ENCODE data around the gene DNAJB13.

Gene DNAJB13

DNA sequence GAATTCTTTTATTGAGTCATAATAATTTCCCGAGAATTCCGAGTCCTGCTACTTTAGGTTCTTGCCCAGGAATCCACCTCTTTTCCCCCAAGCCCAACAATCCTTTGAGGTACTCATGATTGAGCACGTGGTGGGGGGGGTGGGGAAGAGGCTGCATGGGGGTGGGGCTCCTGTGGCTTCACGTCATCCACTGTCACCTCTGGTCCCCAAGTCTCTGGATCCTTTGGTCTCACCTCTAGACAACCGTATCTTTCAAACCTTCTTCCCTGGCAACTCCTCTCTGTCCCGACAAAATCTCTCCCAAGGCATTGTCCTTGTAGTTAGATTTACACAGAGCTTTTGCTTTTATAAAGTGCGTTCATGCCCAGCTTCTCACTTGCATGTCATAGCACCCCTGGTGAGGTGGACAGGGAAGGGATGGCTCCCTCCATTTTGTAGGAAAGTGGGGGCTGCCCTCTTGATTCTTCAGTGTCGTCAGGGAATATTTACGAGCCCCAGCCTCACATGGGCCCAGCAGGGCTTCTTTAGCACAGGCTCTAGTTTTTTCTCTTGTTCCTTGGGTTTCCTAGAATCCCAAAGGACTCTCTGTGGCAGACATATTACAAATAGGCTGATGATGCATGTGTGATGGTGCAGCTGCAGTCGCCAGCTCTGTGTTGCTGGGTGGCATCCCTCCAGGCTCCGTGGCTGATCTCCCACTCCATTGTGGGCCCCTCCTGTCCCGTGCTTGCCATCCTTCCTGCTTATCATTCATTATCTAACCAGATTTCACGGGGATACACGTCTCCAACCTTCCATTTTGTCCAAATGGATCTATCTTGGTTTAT is 49.7 kb downstream of the DNAJB13 start:
- DNase-seq = peak in 1 of 2 experiments; percentile 32

- no peak for DNase-seq
Measured at GRCh38 chr11:74001822-74002286, 51.0 kb downstream of the DNAJB13 start.

DNA sequence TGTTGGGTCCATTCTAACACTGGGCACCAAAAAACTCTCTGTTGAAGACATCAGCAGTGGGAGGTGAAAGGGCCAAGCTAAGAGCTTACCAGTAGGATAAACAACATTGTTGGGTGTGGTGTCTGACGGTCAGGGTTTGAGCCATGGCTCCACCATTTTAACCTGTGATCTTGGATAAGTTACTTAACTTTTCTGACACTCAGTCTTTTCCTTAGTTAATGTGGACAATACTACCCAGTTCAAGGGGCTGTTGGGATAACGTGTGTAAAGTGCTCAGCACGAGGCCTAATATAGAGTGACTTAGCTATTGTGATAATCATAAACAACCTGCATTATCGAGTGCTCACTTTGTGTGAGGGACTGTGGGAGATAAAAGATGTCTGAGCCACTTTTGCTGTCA is 52.0 kb downstream of the DNAJB13 start:
- no peak for DNase-seq

GRCh38 chr11:74004046-74004695 is 53.3 kb downstream of the DNAJB13 start:
- DNase-seq = no peak

- DNase-seq = peak; percentile 75 to 81
Measured at GRCh38 chr11:74004759-74005615, 54.2 kb downstream of the DNAJB13 start.

GRCh38 chr11:74005721-74006517 is 55.1 kb downstream of the DNAJB13 start:
- no peak for DNase-seq

- no peak for DNase-seq
Measured at GRCh38 chr11:74006743-74007304, 56.0 kb downstream of the DNAJB13 start.

- DNase-seq = no peak
Measured at GRCh38 chr11:74007691-74008372, 57.0 kb downstream of the DNAJB13 start.

- no peak for DNase-seq
Measured at GRCh38 chr11:74008373-74009229, 57.8 kb downstream of the DNAJB13 start, which contains the start of gene UCP3. Gene UCP3 (minus strand): TSS chr11:74009085. CDS start chr11:74007042, 2,043 bp downstream.

DNA sequence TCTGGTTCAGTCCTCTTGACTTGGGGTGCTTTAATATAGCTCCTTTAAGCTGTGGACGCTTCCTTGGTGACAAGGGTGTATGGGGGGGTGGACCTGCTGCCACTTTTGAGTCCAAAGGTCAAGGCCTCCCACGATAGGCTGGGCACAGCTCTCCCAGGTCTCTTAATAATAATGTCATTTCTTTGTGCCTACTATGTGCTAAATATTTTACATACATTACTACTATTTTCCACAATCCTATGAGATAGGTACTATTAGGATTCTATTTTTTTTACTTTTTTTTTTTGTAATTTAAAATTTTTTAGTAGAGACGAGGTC is 58.4 kb downstream of the DNAJB13 start:
- no peak for DNase-seq

DNA sequence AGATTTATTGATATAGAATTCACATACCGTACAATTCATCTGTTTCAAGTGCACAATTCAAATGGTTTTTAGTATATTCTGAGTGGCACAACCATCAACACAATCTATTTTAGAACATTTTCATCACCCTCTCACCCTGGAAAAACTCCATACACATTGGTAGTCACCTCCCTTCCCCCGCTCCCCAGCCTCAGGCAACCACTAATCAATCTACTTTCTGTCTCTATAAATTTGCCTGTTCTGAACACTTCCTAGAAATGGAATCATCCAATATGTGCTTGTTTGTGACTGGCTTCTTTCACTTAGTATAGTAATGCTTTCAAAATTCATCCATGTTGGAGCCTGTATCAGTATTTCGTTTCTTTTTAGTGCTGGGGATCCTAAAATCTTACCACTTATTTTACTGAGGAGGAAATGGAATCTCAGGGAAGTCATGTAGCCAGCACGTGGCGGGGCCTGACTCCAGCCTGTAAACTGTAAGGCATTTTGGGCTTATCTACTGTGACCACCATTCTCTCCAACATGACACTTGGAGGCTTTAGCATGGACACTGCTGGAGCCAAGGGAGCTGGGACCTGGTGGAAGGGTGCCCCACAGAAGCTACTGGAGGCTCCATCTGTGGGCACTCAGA is 59.0 kb downstream of the DNAJB13 start:
- DNase-seq = peak in 1 of 2 experiments; percentile 60

DNA sequence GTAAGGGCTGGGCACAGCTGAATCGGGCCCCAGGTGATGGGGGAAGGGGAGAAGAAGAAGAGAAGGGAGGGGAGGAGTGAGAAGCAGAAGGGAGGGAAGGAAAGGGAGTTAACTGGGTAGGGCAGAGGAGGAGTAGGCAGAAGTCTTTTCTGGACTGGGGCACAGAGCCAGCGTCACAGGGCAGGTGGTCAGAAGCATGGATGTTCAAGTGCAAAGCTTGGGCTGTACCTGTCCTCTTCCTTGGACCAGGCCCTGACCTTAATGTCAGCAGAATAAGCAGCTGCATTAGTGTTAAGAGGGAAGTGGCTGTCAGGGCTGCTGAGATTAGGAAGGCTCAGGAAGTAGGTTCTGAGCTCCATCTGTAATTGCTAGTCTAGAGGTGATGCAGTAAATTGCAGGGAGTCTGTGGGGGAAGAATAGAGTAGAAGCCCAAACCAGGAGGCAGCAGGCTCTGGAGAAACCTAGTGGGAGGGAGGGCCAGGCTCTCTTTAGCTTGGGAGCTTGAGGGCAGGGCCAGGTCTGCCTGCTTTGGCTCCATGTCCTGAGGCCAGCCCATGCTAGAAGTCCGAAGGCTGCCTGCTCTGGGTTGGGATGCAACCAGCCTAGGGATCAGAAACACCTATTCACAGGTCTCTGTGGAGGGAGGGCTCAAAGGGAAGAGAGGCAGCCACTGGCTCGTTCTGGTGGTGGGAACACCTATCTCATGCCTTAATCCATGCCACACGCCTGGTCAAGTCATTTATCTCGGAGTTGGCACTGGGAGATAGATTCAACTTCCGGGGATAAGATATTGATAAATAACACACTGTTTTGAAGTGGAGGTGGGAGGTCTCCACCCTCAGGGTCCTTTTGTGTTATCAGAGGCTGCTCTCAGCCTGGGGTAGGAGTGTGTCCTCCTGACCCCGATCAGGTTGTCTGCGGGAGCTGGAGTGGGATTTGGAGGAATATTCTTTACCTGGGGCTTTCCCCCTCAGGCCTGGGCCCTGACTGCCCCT is 59.8 kb downstream of the DNAJB13 start:
- DNase-seq = no peak

DNA sequence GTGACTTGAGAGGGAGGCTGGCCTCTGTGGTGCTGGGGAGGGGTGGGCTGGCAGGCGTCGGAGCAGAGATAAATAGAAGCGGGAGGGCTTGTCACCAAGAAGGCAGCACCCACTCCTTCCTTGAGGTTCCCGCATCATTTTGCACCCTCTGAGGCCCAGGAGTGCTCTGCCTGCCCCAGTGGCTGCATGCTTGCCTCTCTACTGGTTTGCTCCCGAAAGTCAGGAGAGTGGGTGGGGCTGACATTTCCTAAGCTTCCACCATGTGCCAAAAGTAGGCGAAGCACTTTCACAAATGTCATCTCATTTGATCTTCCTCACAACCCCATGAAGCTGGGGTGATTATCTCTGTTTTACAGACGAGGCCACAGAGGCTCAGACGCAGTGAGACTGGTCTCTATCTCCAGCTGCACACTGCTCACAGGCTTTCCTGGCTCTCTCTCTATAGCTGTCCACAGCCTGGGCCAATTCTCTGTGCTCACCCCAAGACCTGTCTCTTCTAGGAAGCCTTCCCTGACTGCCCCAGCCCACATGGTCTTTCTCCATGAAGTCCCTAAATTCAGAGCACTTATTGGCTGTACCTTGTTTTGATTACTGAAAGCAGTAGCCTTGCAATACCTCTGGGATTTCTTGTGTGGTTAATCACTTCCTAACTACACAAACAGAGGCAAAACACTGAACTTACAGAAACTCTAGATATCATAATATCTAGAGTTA is 60.7 kb downstream of the DNAJB13 start:
- peak; percentile 64 to 77 for DNase-seq

- no peak for DNase-seq
Measured at GRCh38 chr11:74012074-74012809, 61.4 kb downstream of the DNAJB13 start.

- no peak for DNase-seq
Measured at GRCh38 chr11:74013141-74013540, 62.3 kb downstream of the DNAJB13 start.

DNA sequence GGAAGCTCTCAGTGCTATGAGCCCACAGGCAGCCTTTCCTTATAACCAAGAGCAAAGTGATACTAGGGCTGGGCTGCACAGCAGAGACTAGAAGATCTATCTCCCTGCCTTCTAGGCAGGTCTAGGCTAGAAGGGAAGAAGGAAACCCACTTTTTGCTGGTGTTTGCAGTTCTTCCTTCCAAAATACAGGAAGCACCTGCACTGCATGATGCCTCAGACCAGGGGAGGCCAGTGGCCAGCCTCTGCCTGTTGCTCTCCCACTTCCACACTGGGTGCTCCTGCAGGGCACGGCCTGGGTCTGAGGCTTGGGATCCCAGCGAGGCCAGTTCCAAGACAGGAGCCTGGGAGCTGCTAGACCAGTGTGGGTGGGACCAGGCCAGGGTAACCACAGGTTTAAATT is 64.1 kb downstream of the DNAJB13 start:
- no peak for DNase-seq
